OCI-M2 (cell line): ENCODE data around the gene TOPORS.

Experiments
- DNase-seq: peaks from one replicate; lab custom pipeline; 2025; ENCODE audit not compliant: unreplicated experiment; lab: John Stamatoyannopoulos, UW

TOPORS gene

DNA sequence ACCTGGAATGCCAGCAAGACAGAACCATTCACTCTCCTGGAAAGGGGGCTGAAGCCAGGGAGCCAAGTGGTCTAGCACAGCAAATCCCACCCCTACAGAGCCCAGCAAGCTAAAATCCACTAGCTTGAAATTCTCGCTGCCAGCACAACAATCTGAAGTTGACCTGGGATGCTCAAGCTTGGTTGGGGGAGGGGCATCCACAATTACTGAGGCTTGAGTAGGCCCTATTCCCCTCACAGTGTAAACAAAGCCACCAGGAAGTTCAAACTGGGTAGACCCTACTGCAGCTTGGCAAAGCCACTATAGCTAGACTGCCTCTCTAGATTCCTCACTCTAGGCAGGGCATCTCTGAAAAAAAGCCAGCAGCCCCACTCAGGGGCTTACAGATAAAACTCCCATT is 43.7 kb downstream of the TOPORS start:
- no peak for DNase-seq

DNA sequence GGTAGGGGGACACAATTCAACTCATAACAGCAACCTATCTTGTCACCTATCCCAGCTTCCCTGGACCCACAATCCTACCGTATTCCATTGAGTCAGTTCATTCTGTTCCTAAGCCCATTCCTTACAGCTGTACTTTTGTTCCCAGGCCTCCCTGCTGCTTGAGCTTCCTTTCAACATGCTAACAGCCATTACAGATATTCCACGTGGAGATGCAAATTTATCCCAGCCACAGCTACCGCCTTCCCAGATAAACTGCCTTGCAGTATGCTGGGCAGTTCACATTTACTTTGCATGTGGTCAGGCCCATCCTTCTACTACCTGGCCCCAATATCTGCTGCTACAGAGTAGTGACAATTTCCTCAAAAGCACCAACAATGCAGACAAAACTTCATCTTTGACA is 49.4 kb downstream of the TOPORS start:
- DNase-seq = no peak

DNA sequence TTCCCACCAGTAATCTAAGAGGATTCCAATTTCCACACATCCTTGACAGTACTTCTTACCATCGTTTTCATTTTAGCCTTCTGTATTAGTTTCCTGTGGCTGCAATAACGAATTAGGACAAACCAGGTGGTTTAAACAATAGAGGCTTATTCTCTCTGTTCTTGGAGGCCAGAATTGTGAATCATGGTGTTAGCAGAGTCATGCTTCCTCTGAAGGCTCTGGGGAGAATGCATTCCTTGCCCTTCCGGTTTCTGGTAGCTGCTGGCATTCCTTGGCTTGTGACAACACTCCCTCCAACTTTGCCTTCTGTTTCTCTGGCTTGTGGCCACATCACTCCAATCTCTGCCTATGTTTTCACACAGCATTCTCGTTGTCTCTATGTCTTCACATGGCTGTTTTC is 49.9 kb downstream of the TOPORS start:
- DNase-seq = no peak

GRCh38 chr9:32501868-32502267 is 50.5 kb downstream of the TOPORS start:
- no peak for DNase-seq

DNA sequence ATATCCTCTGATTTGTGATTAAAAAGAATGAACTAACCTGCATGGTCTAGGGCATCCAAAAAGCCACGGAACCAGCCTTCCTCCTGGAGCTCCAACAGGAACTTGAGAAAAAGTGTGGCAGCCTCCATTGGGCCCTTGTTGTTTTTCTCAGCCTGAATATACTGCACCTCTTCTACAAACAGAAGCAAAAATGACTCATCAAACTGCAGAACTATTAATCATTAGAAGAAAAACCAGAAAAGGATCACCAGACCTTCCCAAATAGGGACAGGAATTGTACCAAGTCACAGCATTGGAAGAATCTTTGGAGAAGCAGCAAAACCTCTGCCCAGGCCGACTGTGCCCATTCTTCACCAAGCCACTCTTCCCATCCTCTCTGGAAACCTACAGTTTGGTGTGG is 51.6 kb downstream of the TOPORS start:
- DNase-seq = no peak

- no peak for DNase-seq
Measured at GRCh38 chr9:32497921-32498320, 54.5 kb downstream of the TOPORS start.

GRCh38 chr9:32490601-32491000 is 61.8 kb downstream of the TOPORS start:
- no peak for DNase-seq
